Transverse colon (tissue), 4 donors: ENCODE results near the gene TRAPPC2L.
"Not testable (repeated sequence)": the region's sequence is repeated elsewhere in the genome, so short reads cannot be mapped to it uniquely, and the experiment has no call there.

Experiments
- CTCF ChIP-seq, 5 experiments: fragments of 200-600 bp in 3 of 5; fragments of 450-650 bp in 2 of 5; sonication (generic) in 3 of 5; IDR thresholded peaks; 1 replicate in 2 of 5; 2 replicates in 3 of 5; pipeline ENCODE4 v1.5.1; 2016 to 2017; ENCODE audit warnings: antibody characterized with exemption in 5 of 5, inconsistent platforms in 3 of 5, mild to moderate bottlenecking in 2 of 5, moderate library complexity in 1 of 5
- EP300 ChIP-seq: sonication (generic); formaldehyde crosslinking; IDR thresholded peaks from one replicate; pipeline ENCODE4 v1.6.1; 2017; ENCODE audit warnings: antibody characterized with exemption, low read depth
- POLR2A ChIP-seq: fragments of 450-650 bp; IDR thresholded peaks from one replicate; pipeline ENCODE4 v1.6.1; 2016; ENCODE audit warnings: antibody characterized with exemption, mild to moderate bottlenecking, moderate library complexity
- POLR2AphosphoS5 ChIP-seq, 3 donors: sonication (generic); formaldehyde crosslinking; IDR thresholded peaks; one replicate each; pipeline ENCODE4 v1.6.1; 2016; ENCODE audit warnings: antibody characterized with exemption in 3 of 3

- not testable (repeated sequence) for TF ChIP-seq CTCF (IDR thresholded peaks at IDR 0.05); POLR2A; POLR2AphosphoS5 (IDR thresholded peaks at IDR 0.05); EP300
These were observed 37.3 kb downstream of the TRAPPC2L start for GRCh38 chr16:88894266-88894665.
